DOHH2 (cell line): ENCODE data around the gene GGACT.

Experiments used
- EZH2phosphoT487 ChIP-seq: fragments of 200-600 bp; sonication (generic); IDR thresholded peaks from 2 replicates; pipeline ENCODE4 v1.6.1; 2017; ENCODE audit warnings: borderline replicate concordance, mild to moderate bottlenecking, antibody characterized with exemption, low read length, moderate library complexity, mixed read lengths
- TF ChIP-seq, protein P1 (sequence below): fragments of 200-600 bp; sonication (generic); IDR thresholded peaks from one replicate; pipeline ENCODE4 v1.5.1; 2014; ENCODE audit warnings: antibody characterized with exemption, mild to moderate bottlenecking, low read depth, low read length; ENCODE audit not compliant: poor library complexity, severe bottlenecking

DNA sequence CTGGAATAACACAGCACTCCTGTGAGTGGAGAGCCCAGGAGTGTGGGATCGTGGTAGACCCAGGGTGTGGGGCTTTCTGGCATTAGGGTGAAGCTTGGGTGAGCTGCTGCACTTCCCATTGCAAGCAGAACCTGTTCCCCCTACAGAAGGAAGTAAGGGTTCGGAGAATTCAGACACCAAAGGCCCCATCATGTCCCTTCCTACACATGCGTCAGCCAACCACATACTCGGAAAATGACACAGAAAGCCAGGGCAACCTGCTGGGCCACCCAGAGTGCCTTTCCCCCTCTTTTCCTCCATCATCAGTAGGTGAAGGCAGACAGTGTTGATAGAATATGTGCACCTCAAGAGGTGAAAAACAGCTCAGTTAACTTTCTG, 42.9 kb downstream of the GGACT start:
- TF ChIP-seq, protein P1, sequence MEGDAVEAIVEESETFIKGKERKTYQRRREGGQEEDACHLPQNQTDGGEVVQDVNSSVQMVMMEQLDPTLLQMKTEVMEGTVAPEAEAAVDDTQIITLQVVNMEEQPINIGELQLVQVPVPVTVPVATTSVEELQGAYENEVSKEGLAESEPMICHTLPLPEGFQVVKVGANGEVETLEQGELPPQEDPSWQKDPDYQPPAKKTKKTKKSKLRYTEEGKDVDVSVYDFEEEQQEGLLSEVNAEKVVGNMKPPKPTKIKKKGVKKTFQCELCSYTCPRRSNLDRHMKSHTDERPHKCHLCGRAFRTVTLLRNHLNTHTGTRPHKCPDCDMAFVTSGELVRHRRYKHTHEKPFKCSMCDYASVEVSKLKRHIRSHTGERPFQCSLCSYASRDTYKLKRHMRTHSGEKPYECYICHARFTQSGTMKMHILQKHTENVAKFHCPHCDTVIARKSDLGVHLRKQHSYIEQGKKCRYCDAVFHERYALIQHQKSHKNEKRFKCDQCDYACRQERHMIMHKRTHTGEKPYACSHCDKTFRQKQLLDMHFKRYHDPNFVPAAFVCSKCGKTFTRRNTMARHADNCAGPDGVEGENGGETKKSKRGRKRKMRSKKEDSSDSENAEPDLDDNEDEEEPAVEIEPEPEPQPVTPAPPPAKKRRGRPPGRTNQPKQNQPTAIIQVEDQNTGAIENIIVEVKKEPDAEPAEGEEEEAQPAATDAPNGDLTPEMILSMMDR = no peak
- TF ChIP-seq EZH2phosphoT487 = no peak
